GM21619 (cell line): ENCODE results near the gene TSPAN10.
"Not testable (repeated sequence)": the region's sequence is repeated elsewhere in the genome, so short reads cannot be mapped to it uniquely, and the experiment has no call there.

Experiments
- ATAC-seq: cut with Tn5 transposase; IDR thresholded peaks from one replicate; pipeline ENCODE4 v1.9.1; 2021; ENCODE audit not compliant: unreplicated experiment

The TSPAN10 gene

GRCh38 chr17:81636505-81637288, at the start of gene TSPAN10, which contains the start of gene NPLOC4:
Gene TSPAN10, plus strand, starts transcription at chr17:81637196. Its CDS starts 5,217 bp downstream, at chr17:81642413.
Gene NPLOC4, minus strand, starts transcription at chr17:81637112. Its CDS starts 182 bp downstream, at chr17:81636930.
- ATAC-seq, result peak; percentile 80

GRCh38 chr17:81589612-81590011, 47.4 kb upstream of the TSPAN10 start:
- no peak for ATAC-seq

- no peak for ATAC-seq
Measured at GRCh38 chr17:81590121-81590520, 46.9 kb upstream of the TSPAN10 start.

- no peak for ATAC-seq
Measured at GRCh38 chr17:81591971-81592370, 45.0 kb upstream of the TSPAN10 start.

- ATAC-seq, result no peak
Measured at GRCh38 chr17:81593105-81593871, 43.7 kb upstream of the TSPAN10 start.

GRCh38 chr17:81599719-81600486, 37.1 kb upstream of the TSPAN10 start:
- ATAC-seq, result no peak

- ATAC-seq, result no peak
Measured at GRCh38 chr17:81601525-81602120, 35.4 kb upstream of the TSPAN10 start.

- ATAC-seq, result no peak
Measured at GRCh38 chr17:81603846-81604610, 33.0 kb upstream of the TSPAN10 start.

GRCh38 chr17:81607431-81607830, 29.6 kb upstream of the TSPAN10 start:
- no peak for ATAC-seq

GRCh38 chr17:81608082-81608481, 28.9 kb upstream of the TSPAN10 start:
- no peak for ATAC-seq

GRCh38 chr17:81608605-81609004, 28.4 kb upstream of the TSPAN10 start:
- ATAC-seq, result no peak

- ATAC-seq, result no peak
Measured at GRCh38 chr17:81609541-81610311, 27.3 kb upstream of the TSPAN10 start.

GRCh38 chr17:81612172-81612970, 24.6 kb upstream of the TSPAN10 start:
- ATAC-seq, result no peak

GRCh38 chr17:81615401-81615930, 21.5 kb upstream of the TSPAN10 start:
- ATAC-seq, result no peak

- no peak for ATAC-seq
Measured at GRCh38 chr17:81616877-81617276, 20.1 kb upstream of the TSPAN10 start.

GRCh38 chr17:81618307-81618706, 18.7 kb upstream of the TSPAN10 start:
- ATAC-seq, result not testable (repeated sequence)

- ATAC-seq, result no peak
Measured at GRCh38 chr17:81621494-81622130, 15.4 kb upstream of the TSPAN10 start.

GRCh38 chr17:81630274-81630673, 6.7 kb upstream of the TSPAN10 start:
- ATAC-seq, result no peak
